NCI-H748 (cell line): ENCODE results near the gene RASAL1.

Experiments used
- DNase-seq: peaks from one replicate; lab custom pipeline; 2025; ENCODE audit not compliant: unreplicated experiment; lab: John Stamatoyannopoulos, UW

RASAL1 gene

GRCh38 chr12:113077859-113078255, 57.7 kb downstream of the RASAL1 start:
- DNase-seq: no peak

- DNase-seq: no peak
Observed at GRCh38 chr12:113077057-113077858, 58.3 kb downstream of the RASAL1 start.

DNA sequence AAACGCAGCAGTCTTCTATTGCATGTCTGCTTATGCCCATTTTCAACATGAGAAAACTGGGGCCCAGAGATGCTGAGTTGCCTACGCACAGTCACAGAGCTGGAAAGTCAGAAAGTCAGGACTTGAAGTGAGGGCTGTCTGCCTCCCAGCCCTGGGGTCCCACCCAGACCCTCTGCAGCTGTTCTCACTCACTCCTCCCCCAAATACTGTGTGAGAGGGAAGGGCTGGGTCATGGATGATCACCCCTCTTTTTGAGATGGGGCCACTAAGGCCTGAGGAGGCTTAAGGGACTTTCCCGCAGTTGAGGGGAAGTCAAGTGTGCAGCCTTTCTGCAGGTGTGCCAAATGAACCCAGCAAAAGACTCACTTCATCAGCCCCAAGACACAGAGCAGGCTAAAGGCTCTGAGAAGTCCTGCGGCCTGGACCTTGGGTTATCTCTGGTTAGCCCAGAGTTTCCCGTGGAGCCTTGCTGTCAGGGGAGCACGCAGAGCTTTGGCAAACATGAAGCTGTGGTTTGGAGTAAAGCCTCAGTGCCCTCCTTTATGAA, 60.4 kb downstream of the RASAL1 start:
- peak; percentile 50 for DNase-seq

GRCh38 chr12:113073586-113073985, 62.0 kb downstream of the RASAL1 start:
- no peak for DNase-seq

DNA sequence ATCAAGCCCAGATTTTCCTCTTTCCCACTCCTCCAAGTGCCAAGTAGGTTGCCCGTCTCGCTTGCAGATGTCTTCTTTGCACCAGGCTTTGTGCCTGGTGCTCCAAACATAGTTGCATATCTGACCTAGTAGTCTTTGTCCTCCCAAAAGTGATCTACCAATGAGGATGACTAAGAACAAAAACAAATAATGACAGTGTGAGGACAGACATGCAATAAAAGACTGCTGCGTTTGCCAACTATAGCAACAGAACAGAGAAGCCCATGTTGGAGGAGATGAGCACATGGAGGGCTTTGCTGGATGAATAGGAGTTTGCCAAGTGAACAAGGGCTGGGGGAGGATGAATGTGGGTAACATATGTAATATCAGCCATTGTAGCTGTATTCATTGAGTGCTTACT, 63.4 kb downstream of the RASAL1 start:
- DNase-seq: no peak

GRCh38 chr12:113071135-113072112, 64.1 kb downstream of the RASAL1 start:
- DNase-seq: peak; percentile 88

GRCh38 chr12:113070117-113070906, 65.2 kb downstream of the RASAL1 start:
- no peak for DNase-seq

DNA sequence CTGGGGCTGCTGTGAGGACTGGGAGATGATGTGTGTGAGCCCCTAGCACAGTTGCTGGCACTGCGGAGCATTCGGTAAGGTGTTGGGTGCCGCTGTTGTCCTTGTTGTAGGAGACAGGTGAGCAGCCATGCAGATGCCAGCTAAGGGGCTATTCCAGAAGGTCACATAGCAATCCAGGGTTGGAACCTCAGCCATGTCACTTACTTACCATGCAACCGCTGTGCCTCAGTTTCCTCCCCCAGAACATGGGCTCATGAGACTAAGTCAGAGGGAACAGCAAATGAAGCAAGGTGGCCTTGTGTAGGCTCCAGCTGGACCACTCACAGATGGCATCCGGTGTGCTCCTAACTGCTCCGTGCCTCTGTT, 65.8 kb downstream of the RASAL1 start:
- no peak for DNase-seq

GRCh38 chr12:113069149-113069548, 66.4 kb downstream of the RASAL1 start:
- peak; percentile 13 for DNase-seq

- no peak for DNase-seq
Observed at GRCh38 chr12:113067987-113068935, 67.3 kb downstream of the RASAL1 start.

DNA sequence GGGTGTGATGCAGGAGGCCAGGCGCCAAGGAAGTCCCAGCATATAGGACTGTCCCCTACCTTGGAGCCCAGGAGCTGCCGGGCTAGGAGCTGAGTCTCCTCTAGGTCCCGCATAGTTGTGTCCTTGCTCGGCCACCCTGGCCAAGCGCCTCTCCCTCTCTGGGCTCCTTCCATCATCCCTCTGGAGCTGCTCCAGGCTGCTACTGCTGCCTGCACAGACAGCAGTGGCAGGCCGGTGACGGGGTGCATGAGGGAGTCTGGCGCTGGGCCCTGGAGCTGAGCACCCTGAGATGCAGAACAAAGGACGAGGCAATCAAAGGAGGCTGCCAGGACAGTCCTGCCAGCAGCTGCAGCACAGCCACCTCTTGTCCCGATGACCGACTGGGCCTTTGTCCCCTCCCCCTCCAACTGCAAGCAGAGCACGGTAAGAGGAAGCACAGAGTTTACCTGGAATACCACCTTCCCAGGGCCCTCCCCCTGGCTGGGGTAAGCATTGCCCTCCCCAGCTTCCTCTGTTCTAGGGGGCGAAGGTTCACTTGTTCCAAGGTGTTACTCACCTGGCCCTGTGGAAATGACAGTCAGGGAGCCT, 68.7 kb downstream of the RASAL1 start:
- no peak for DNase-seq

- DNase-seq: no peak
Observed at GRCh38 chr12:113065126-113066007, 70.2 kb downstream of the RASAL1 start.

GRCh38 chr12:113064395-113065125, 71.0 kb downstream of the RASAL1 start:
- DNase-seq: no peak

- no peak for DNase-seq
Observed at GRCh38 chr12:113063396-113064350, 71.9 kb downstream of the RASAL1 start.

DNA sequence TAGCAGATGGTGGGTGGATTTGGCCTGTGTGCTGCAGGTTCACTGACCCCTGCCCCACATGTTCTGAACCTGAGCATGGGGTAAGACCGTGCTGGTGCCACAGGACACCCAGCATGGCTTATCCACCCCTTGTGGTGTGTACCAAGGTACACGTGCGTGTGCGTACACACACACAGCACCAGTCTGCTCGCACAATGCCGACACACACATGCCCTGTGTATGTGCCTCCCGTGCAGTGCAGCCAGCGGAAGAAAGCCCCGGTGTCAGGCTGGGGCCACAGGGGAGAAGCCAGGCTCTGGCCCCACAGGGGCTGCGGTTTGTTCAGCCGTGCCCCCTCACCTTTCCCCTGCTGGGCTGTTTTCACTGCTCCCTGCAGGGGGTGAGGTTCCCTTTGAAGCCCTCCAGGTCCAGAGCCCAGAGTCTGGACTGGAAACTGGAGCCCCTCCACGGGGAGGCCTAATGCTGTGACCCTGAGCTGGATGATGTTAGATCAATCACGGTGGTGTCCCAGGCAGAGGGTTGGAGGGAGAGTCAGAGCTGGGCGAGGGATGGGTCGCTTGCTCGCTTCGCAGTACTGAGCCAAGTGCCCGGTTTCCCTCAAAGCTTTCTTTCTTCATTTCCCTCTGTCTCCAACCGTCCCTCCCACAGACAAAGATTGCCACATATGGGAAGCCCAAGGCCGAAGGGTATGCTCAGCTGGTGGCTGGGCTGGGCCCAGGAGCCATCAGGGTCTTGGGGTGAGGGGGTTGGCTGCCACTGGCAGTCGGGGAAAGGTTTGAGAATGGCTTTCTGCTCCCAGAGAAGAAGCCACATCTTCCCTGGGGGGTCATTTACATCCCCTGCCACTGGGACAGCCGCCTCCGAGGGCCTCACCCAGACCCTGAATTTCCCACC, 72.8 kb downstream of the RASAL1 start:
- no peak for DNase-seq
